Erythroblast (primary cell): ENCODE measurements around the gene SIAH3.

ENCODE experiments used
- DNase-seq, 2 experiments: peaks; one replicate each; lab custom pipeline; 2025; lab: John Stamatoyannopoulos, UW
- GATA1 ChIP-seq: IDR thresholded peaks from 2 replicates; pipeline ENCODE4 v1.6.1; 2011; ENCODE audit warnings: low read depth, mild to moderate bottlenecking, control low read depth, low read length, moderate library complexity
- POLR2A ChIP-seq: IDR thresholded peaks from 2 replicates; pipeline ENCODE4 v1.6.1; 2011; ENCODE audit warnings: mild to moderate bottlenecking, low read length

The SIAH3 gene

DNA sequence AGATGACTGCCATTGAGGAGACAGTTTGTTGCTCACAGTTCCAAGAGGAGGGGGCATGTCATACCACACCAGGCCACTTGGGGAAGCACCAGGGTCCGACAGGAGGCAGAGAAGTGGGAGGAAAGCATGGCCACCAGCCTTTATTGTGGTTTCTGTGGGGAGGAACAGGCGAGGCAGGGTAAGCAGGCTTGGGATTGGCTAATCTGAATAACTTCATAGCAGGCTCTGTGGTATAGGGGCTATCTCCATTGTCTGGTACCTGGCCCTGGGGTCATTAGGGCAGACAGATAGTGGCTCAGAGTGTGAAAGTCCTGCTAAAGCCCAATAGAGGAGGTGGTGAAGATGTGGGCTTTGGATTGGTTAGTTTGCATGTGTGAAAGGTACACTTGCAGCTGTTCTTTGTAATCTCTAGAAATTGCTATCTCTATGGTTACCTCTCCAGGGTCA, 114.0 kb downstream of the SIAH3 start:
- peak in 1 of 2 experiments; percentile 3 for DNase-seq
- TF ChIP-seq POLR2A (no peak), GATA1 (no peak)

DNA sequence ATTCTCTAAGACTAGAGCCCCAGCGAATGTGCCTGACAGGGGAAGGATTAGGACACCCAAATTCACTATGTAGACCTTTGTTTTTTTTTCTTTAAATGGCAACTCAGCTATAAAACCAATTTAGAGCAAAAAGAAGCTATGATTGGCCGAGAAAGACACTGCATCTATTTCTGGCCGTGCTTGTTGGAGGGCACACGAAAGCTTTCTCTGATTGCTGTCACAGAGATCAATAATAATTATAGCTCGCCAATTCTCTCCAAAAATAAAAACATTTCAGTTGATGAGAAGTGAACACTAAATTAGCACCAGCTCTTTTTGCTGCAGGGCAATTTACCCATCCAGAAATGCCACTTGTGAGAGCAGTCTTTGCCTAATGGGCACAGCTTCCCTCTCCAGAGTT, 118.2 kb downstream of the SIAH3 start:
- no peak for TF ChIP-seq POLR2A
- TF ChIP-seq GATA1: no peak
- no peak for DNase-seq

DNA sequence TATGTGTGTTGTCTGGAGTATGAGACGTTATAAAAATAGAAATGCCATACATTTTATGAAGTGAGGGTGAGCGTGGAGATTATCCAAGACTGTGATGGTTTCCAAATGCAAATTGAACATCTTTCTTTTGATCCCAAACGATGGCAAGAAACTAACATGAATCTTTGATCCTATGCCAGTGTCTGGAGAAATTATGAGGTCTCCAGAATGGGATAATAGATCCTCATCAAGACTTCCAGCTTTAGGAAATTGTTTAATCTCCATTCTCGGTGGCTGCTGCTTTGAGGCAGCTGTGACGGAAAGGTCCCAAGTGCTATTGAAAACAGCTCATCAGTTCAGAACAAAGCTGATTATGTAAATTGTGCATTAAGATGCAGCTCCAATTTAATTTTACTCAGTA, 118.6 kb downstream of the SIAH3 start:
- TF ChIP-seq GATA1 (no peak), POLR2A (no peak)

DNA sequence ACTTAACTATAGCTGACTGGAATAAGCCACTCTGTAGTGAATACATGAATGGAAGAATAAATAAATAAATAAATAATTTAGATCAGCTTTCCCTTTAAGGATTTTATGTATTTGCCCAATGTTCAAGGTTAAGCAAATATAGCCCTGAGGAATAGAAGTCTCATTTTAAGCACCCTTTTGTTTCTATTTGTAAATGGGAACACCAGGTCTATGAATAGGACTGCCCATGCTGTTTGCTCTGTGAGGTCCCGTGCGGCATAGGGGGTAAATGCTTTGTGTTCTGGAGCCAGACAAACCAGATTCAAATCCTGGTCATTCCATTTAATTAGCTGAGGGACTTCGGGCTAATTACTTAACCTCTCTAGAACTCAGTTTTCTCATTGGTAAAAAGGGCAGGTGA, 120.1 kb downstream of the SIAH3 start:
- no peak for TF ChIP-seq POLR2A
- no peak for TF ChIP-seq GATA1
- no peak for DNase-seq

More for the DNA sequence above, 118.6 kb downstream of the SIAH3 start:
- DNase-seq: no peak

DNA sequence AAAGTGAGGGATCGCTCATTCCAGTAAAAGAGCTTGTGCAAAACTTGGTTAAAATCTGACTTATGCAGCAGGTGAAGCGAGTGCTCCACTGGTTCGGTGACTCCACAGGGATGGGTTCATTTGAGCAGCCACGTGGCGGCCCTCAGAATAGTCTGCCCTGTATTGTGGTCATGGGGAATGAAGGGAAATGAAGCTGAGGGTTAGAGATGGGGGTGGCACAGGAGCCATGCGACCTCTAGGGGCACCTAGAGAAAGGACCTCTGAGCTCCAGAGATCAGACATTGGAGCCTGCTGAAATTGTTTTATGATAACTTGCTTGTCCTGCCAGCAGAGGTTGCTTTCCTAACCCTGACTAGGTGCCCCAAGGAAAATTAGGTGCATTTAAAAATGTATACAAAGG, 122.8 kb downstream of the SIAH3 start:
- DNase-seq: peak; percentile 11 to 24
- no peak for TF ChIP-seq GATA1
- TF ChIP-seq POLR2A: no peak
